Esophagus (tissue), 2 donors: ENCODE data around the gene PROCA1. TPM values are rescaled to one million over a fixed set of nuclear protein-coding genes. Genes with fewer than 3 reads are reported as not detected.
"Not testable (repeated sequence)": the region's sequence is repeated elsewhere in the genome, so short reads cannot be mapped to it uniquely, and the experiment has no call there.

Experiments
- H3K27ac ChIP-seq, 2 donors: one replicate each; pipeline ENCODE4 v1.5.1; 2013; ENCODE audit warnings: low read depth in 2 of 2, mild to moderate bottlenecking in 2 of 2, inconsistent platforms in 1 of 2, low read length in 1 of 2, moderate library complexity in 1 of 2
- H3K27me3 ChIP-seq, 2 donors: one replicate each; pipeline ENCODE4 v1.6.1; 2013; ENCODE audit warnings: low read length in 2 of 2, control low read depth in 1 of 2, mild to moderate bottlenecking in 1 of 2; ENCODE audit not compliant: insufficient read depth in 2 of 2, control insufficient read depth in 1 of 2
- H3K36me3 ChIP-seq, 2 donors: one replicate each; pipeline ENCODE4 v1.6.1; 2013; ENCODE audit warnings: low read length in 1 of 2; ENCODE audit not compliant: control insufficient read depth in 2 of 2, insufficient read depth in 2 of 2
- H3K4me1 ChIP-seq, 2 donors: one replicate each; pipeline ENCODE4 v1.6.1; 2013; ENCODE audit warnings: low read length in 1 of 2; ENCODE audit not compliant: control insufficient read depth in 2 of 2, insufficient read depth in 2 of 2
- H3K4me3 ChIP-seq, 2 donors: one replicate each; pipeline ENCODE4 v1.5.1; 2013; ENCODE audit warnings: low read length in 2 of 2, mild to moderate bottlenecking in 2 of 2, low read depth in 1 of 2, moderate library complexity in 1 of 2
- H3K9me3 ChIP-seq, 2 donors: one replicate each; pipeline ENCODE4 v1.6.1; 2013; ENCODE audit warnings: mild to moderate bottlenecking in 2 of 2, low read depth in 1 of 2, low read length in 1 of 2, moderate library complexity in 1 of 2; ENCODE audit not compliant: control insufficient read depth in 2 of 2, insufficient read depth in 1 of 2
- WGBS, 2 donors: extraction: QIAGEN DNeasy Blood & Tissue Kit; methylation state at CpG; one replicate each; pipeline ENCODE4 v1.1.7; 2013; 5-methylcytosine and 5-hydroxymethylcytosine counted together
- polyA plus RNA-seq, 2 donors: library from polyadenylated mRNA; stranded (reverse); fragments of 200-250 nt; gene quantifications; one replicate each; pipeline ENCODE4 v1.2.3, GENCODE V29; 2013
- donor health status: healthy with polysubstance abuse.
- donor health status: Bipolar disorder and iron deficiency.

The PROCA1 gene
- polyA plus RNA-seq, 2 donors: 0.59 to 2.0 TPM

GRCh38 chr17:28737316-28737715 lies 25.6 kb upstream of the PROCA1 start:
- H3K4me1 ChIP-seq: peaks cover 0 to 2% of the 10 kb centered on the region in 2 donors
- H3K36me3 ChIP-seq: peaks cover 0 to 2% of the 10 kb centered on the region in 2 donors
- no peak overlapping the region for H3K4me3 ChIP-seq
- H3K27ac ChIP-seq: no peak overlapping the region
- WGBS, 2 donors: 95 to 98% methylated on average over 12 of the region's 12 CpGs
- H3K27me3 ChIP-seq: no peaks in the 10 kb centered on the region
- no peaks in the 10 kb centered on the region for H3K9me3 ChIP-seq

GRCh38 chr17:28735913-28736769 lies 24.5 kb upstream of the PROCA1 start:
- H3K27me3 ChIP-seq, H3K36me3 ChIP-seq, H3K4me3 ChIP-seq, H3K27ac ChIP-seq, H3K4me1 ChIP-seq, H3K9me3 ChIP-seq: not testable (repeated sequence)
- 91 to 93% methylated on average over 4 to 5 of the region's 8 CpGs for WGBS, 2 donors

- peaks cover 0 to 2% of the 10 kb centered on the region in 2 donors for H3K4me1 ChIP-seq
- no peaks in the 10 kb centered on the region for H3K27me3 ChIP-seq
- H3K36me3 ChIP-seq: peaks cover 0 to 2% of the 10 kb centered on the region in 2 donors
- no peak overlapping the region for H3K4me3 ChIP-seq
- 59 to 68% methylated on average over 5 of the region's 5 CpGs for WGBS, 2 donors
- H3K27ac ChIP-seq: no peak overlapping the region
- no peaks in the 10 kb centered on the region for H3K9me3 ChIP-seq
Observed at GRCh38 chr17:28735242-28735722, 23.6 kb upstream of the PROCA1 start.

- H3K9me3 ChIP-seq: no peaks in the 10 kb centered on the region
- peaks cover 0 to 2% of the 10 kb centered on the region in 2 donors for H3K4me1 ChIP-seq
- 87 to 90% methylated on average over 10 of the region's 10 CpGs for WGBS, 2 donors
- no peaks in the 10 kb centered on the region for H3K27me3 ChIP-seq
- no peak overlapping the region for H3K27ac ChIP-seq
- no peak overlapping the region for H3K4me3 ChIP-seq
- H3K36me3 ChIP-seq: peaks cover 0 to 2% of the 10 kb centered on the region in 2 donors
Observed at GRCh38 chr17:28734712-28735241, 23.1 kb upstream of the PROCA1 start.

- H3K27me3 ChIP-seq: no peaks in the 10 kb centered on the region
- WGBS, 2 donors: 88 to 95% methylated on average over 1 of the region's 1 CpG
Observed at GRCh38 chr17:28733346-28733745, 21.7 kb upstream of the PROCA1 start.

GRCh38 chr17:28729950-28730330 lies 18.3 kb upstream of the PROCA1 start:
- Histone ChIP-seq H3K36me3 (peaks cover 0 to 2% of the 10 kb centered on the region in 2 donors), H3K4me3 (no peak overlapping the region), H3K9me3 (no peaks in the 10 kb centered on the region), H3K4me1 (peaks cover 0 to 9% of the 10 kb centered on the region in 2 donors), H3K27ac (no peak overlapping the region), H3K27me3 (no peaks in the 10 kb centered on the region)
- WGBS, 2 donors: 81 to 85% methylated on average over 11 of the region's 11 CpGs

More at GRCh38 chr17:28733346-28733745, 21.7 kb upstream of the PROCA1 start:
- Histone ChIP-seq H3K36me3 (peaks cover 0 to 2% of the 10 kb centered on the region in 2 donors), H3K27ac (no peak overlapping the region), H3K9me3 (no peaks in the 10 kb centered on the region), H3K4me1 (peaks cover 0 to 2% of the 10 kb centered on the region in 2 donors), H3K4me3 (no peak overlapping the region)

GRCh38 chr17:28728364-28729200 lies 16.9 kb upstream of the PROCA1 start, which contains the start of gene NEK8:
Gene NEK8 (plus strand): TSS chr17:28728788. CDS start chr17:28728814, 26 bp downstream.
- Histone ChIP-seq H3K4me1 (peaks cover 0 to 11% of the 10 kb centered on the region in 2 donors), H3K9me3 (no peaks in the 10 kb centered on the region), H3K27me3 (no peaks in the 10 kb centered on the region), H3K27ac (peak within 1 kb of the TSS; percentile 99 to 100), H3K4me3 (peak within 1 kb of the TSS; percentile 75 to 80), H3K36me3 (peaks cover 0 to 6% of the 10 kb centered on the region in 2 donors)
- WGBS, 2 donors: 0% methylated on average over 58 to 64 of the region's 64 CpGs

GRCh38 chr17:28726627-28727491 lies 15.2 kb upstream of the PROCA1 start:
- Histone ChIP-seq H3K27me3 (no peaks in the 10 kb centered on the region), H3K27ac (peak overlapping the region; percentile 86 to 93), H3K4me3 (peak overlapping the region; percentile 70 to 80), H3K4me1 (peaks cover 0 to 19% of the 10 kb centered on the region in 2 donors), H3K36me3 (peaks cover 0 to 15% of the 10 kb centered on the region in 2 donors), H3K9me3 (no peaks in the 10 kb centered on the region)
- WGBS, 2 donors: 0 to 1% methylated on average over 57 of the region's 57 CpGs
